ENCODE measurements around the gene RRP12. TPM values are rescaled to one million over a fixed set of nuclear protein-coding genes. Genes with fewer than 3 reads are reported as not detected.

The RRP12 gene
- polyA plus RNA-seq, 1 of the 3 experiments (the other 2 are of a cell fraction), result 46.4 TPM

GRCh38 chr10:97416565-97416964 is 15.4 kb upstream of the RRP12 start:
- ChIA-PET POLR2A (no interaction called here), CTCF (no interaction called here)
- Histone ChIP-seq H3K27ac (ENCODE audit: low read depth in 2 of 2, low read length in 1 of 2) (no peak overlapping the region), H3K79me2 (ENCODE audit: insufficient read depth) (peaks cover 8% of the 10 kb centered on the region; the same call in 1 of the 2 replicates), H3K36me3 (replicated peaks in 1 of 2; ENCODE audit: control insufficient read depth in 1 of 2, insufficient read depth in 2 of 2, low read length in 1 of 2) (no peaks in the 10 kb centered on the region), H3K4me2 (no peak overlapping the region), H3K4me1 (ENCODE audit: control insufficient read depth in 1 of 2, insufficient read depth in 2 of 2, low read depth in 1 of 2, low read length in 1 of 2) (peaks cover 0 to 6% of the 10 kb centered on the region in 2 experiments; a peak in 1 of 4 replicates), H3K9me3 (no peaks in the 10 kb centered on the region), H3F3A (replicated peaks; ENCODE audit: insufficient read depth) (peaks cover 7% of the 10 kb centered on the region), H4K20me1 (ENCODE audit: insufficient read depth) (no peaks in the 10 kb centered on the region), H3K9me2 (no peaks in the 10 kb centered on the region), H3K9ac (no peak overlapping the region), H3K4me3 (ENCODE audit: low read depth in 2 of 2, low read length in 1 of 2) (no peak overlapping the region), H3K27me3 (ENCODE audit: insufficient read depth) (no peaks in the 10 kb centered on the region), H2AFZ (ENCODE audit: low read depth) (no peak overlapping the region)
- no peak for DNase-seq
- TF ChIP-seq JUND (IDR thresholded peaks at IDR 0.05) (no peak), SMC3 (IDR thresholded peaks at IDR 0.05; ENCODE audit: low read depth, low read length) (no peak), PBX3 (IDR thresholded peaks at IDR 0.05) (no peak), TAF1 (IDR thresholded peaks at IDR 0.05; ENCODE audit: borderline replicate concordance, low read depth, low read length) (no peak), RAD21 (IDR thresholded peaks at IDR 0.05; ENCODE audit: low read length) (no peak), FOXJ3 (CRISPR knock-in tag; IDR thresholded peaks at IDR 0.05) (no peak), TEAD4 (IDR thresholded peaks at IDR 0.05; ENCODE audit: borderline replicate concordance, insufficient read depth) (no peak), YY1 (IDR thresholded peaks at IDR 0.05; ENCODE audit: low read depth) (no peak), TCF12 (IDR thresholded peaks at IDR 0.05) (no peak), POLR2AphosphoS5 (IDR thresholded peaks at IDR 0.05; ENCODE audit: low read depth, low read length) (no peak), ELF1 (IDR thresholded peaks at IDR 0.05) (no peak)
- TF ChIP-seq, protein P1, sequence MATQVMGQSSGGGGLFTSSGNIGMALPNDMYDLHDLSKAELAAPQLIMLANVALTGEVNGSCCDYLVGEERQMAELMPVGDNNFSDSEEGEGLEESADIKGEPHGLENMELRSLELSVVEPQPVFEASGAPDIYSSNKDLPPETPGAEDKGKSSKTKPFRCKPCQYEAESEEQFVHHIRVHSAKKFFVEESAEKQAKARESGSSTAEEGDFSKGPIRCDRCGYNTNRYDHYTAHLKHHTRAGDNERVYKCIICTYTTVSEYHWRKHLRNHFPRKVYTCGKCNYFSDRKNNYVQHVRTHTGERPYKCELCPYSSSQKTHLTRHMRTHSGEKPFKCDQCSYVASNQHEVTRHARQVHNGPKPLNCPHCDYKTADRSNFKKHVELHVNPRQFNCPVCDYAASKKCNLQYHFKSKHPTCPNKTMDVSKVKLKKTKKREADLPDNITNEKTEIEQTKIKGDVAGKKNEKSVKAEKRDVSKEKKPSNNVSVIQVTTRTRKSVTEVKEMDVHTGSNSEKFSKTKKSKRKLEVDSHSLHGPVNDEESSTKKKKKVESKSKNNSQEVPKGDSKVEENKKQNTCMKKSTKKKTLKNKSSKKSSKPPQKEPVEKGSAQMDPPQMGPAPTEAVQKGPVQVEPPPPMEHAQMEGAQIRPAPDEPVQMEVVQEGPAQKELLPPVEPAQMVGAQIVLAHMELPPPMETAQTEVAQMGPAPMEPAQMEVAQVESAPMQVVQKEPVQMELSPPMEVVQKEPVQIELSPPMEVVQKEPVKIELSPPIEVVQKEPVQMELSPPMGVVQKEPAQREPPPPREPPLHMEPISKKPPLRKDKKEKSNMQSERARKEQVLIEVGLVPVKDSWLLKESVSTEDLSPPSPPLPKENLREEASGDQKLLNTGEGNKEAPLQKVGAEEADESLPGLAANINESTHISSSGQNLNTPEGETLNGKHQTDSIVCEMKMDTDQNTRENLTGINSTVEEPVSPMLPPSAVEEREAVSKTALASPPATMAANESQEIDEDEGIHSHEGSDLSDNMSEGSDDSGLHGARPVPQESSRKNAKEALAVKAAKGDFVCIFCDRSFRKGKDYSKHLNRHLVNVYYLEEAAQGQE (IDR thresholded peaks at IDR 0.05; ENCODE audit: low read depth, low read length), result no peak
- TF ChIP-seq, protein P2, sequence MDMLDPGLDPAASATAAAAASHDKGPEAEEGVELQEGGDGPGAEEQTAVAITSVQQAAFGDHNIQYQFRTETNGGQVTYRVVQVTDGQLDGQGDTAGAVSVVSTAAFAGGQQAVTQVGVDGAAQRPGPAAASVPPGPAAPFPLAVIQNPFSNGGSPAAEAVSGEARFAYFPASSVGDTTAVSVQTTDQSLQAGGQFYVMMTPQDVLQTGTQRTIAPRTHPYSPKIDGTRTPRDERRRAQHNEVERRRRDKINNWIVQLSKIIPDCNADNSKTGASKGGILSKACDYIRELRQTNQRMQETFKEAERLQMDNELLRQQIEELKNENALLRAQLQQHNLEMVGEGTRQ (IDR thresholded peaks at IDR 0.05; ENCODE audit: borderline replicate concordance, low read depth, low read length), result no peak
- TF ChIP-seq, protein P3, sequence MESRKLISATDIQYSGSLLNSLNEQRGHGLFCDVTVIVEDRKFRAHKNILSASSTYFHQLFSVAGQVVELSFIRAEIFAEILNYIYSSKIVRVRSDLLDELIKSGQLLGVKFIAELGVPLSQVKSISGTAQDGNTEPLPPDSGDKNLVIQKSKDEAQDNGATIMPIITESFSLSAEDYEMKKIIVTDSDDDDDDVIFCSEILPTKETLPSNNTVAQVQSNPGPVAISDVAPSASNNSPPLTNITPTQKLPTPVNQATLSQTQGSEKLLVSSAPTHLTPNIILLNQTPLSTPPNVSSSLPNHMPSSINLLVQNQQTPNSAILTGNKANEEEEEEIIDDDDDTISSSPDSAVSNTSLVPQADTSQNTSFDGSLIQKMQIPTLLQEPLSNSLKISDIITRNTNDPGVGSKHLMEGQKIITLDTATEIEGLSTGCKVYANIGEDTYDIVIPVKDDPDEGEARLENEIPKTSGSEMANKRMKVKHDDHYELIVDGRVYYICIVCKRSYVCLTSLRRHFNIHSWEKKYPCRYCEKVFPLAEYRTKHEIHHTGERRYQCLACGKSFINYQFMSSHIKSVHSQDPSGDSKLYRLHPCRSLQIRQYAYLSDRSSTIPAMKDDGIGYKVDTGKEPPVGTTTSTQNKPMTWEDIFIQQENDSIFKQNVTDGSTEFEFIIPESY (IDR thresholded peaks at IDR 0.05; ENCODE audit: borderline replicate concordance, low read depth), result no peak
- 93% methylated on average over 6 of the region's 6 CpGs for WGBS (ENCODE audit: low lambda C conversion rate)
